Peyer's patch (tissue), 4 donors: Measurements from ENCODE around the gene PVALB. TPM values are rescaled to one million over a fixed set of nuclear protein-coding genes. Genes with fewer than 3 reads are reported as not detected.

ENCODE experiments used
- DNase-seq, 3 donors: peaks; one replicate each; pipeline ENCODE4 v3.0.0-alpha.2; 2017 to 2019
- H3K27ac ChIP-seq, 4 donors: fragments of 200-600 bp; sonication (generic); one replicate each; pipeline ENCODE4 v1.5.1; 2016 to 2019
- H3K27me3 ChIP-seq, 2 donors: fragments of 200-600 bp; sonication (generic); one replicate each; pipeline ENCODE4 v1.5.1; 2019
- H3K36me3 ChIP-seq, 3 donors: fragments of 200-600 bp; sonication (generic); one replicate each; pipeline ENCODE4 v1.5.1; 2016 to 2019
- H3K4me1 ChIP-seq, 4 donors: fragments of 200-600 bp; sonication (generic); one replicate each; pipeline ENCODE4 v1.5.1; 2016 to 2019
- H3K4me3 ChIP-seq, 4 donors: fragments of 200-600 bp; sonication (generic); 1 replicate in 3 of 4; 2 replicates in 1 of 4; pipeline ENCODE4 v1.5.1; 2016 to 2019; ENCODE audit warnings: mild to moderate bottlenecking in 1 of 4
- H3K9me3 ChIP-seq, 4 donors: fragments of 200-600 bp; sonication (generic); one replicate each; pipeline ENCODE4 v1.5.1; 2016 to 2019; ENCODE audit warnings: mild to moderate bottlenecking in 1 of 4
- POLR2A ChIP-seq, 2 donors: fragments of 450-650 bp; IDR thresholded peaks; one replicate each; pipeline ENCODE4 v1.5.1; 2017; ENCODE audit warnings: antibody characterized with exemption in 2 of 2, mild to moderate bottlenecking in 2 of 2, moderate library complexity in 2 of 2
- total RNA-seq, 4 donors: library from RNA; depleted of rRNA; stranded (reverse); fragments of >200 nt; gene quantifications; one replicate each; pipeline ENCODE4 v1.1.0, GENCODE V29; 2016
- TF ChIP-seq, protein P1 (sequence below), 6 experiments: fragments of 450-650 bp in 4 of 6; fragments of 200-600 bp in 2 of 6; sonication (generic) in 1 of 6; IDR thresholded peaks; one replicate each; pipeline ENCODE4 v1.5.1; 2017 to 2019; ENCODE audit warnings: antibody characterized with exemption in 6 of 6, mild to moderate bottlenecking in 3 of 6, moderate library complexity in 1 of 6

Gene PVALB
- total RNA-seq, 4 donors from 2014 or later: not detected

DNA sequence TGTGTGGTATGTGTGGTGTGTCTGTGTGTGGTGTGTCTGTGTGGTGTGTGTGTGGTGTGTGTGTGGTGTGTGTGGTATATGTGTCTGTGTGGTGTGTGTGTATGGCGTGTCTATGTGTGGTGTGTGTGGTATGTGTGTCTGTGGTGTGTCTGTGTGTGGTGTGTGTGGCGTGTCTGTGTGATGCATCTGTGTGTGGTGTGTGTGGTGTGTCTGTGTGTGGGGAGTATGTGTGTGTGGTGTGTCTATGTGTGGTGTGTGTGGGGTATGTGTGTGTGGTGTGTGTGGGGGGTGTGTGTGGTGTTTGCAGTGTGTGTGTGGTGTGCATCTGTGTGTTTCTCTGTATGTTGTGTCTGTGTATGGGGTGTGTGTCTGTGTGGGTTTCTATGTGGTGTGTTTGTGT, 7.8 kb upstream of the PVALB start:
- H3K27ac ChIP-seq: no peak overlapping the region
- TF ChIP-seq, protein P1, sequence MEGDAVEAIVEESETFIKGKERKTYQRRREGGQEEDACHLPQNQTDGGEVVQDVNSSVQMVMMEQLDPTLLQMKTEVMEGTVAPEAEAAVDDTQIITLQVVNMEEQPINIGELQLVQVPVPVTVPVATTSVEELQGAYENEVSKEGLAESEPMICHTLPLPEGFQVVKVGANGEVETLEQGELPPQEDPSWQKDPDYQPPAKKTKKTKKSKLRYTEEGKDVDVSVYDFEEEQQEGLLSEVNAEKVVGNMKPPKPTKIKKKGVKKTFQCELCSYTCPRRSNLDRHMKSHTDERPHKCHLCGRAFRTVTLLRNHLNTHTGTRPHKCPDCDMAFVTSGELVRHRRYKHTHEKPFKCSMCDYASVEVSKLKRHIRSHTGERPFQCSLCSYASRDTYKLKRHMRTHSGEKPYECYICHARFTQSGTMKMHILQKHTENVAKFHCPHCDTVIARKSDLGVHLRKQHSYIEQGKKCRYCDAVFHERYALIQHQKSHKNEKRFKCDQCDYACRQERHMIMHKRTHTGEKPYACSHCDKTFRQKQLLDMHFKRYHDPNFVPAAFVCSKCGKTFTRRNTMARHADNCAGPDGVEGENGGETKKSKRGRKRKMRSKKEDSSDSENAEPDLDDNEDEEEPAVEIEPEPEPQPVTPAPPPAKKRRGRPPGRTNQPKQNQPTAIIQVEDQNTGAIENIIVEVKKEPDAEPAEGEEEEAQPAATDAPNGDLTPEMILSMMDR (IDR thresholded peaks at IDR 0.05): no peak
- TF ChIP-seq POLR2A (IDR thresholded peaks at IDR 0.05): no peak
- H3K27me3 ChIP-seq: no peaks in the 10 kb centered on the region
- no peaks in the 10 kb centered on the region for H3K9me3 ChIP-seq
- no peak overlapping the region for H3K4me3 ChIP-seq
- no peaks in the 10 kb centered on the region for H3K4me1 ChIP-seq
- no peaks in the 10 kb centered on the region for H3K36me3 ChIP-seq
- no peak for DNase-seq

DNA sequence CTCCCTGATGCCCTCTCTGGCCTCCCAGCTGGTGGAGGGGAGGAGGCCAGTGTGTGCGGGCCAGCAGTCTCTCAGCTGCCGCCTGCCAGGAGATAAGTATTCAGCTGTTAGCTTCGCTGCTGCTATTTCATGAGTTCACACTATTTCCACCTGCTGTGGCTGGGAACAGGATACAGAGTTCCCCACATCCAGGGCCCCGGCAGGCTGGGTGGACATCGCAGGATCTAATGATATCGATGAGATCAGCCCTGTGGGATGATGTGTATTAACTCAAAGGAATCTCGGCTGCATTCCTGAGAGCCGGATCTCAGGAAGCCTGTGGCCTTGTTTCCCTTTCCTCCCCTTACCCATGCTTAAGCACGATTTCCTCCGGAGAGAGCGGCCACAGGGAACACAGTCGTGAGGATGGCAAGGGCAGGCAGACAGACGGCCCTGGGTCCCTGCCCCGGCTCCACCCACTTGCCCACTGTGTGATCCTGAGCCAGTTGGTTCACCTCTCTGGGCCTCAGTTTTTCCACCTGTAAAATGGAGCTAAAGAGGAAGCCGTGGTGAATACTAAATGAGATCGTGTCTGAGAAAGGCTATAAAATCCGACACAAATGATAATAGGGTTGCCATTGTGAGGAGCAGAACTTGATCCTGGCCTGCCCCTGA, 6.5 kb upstream of the PVALB start:
- Histone ChIP-seq H3K4me1 (no peaks in the 10 kb centered on the region), H3K9me3 (no peaks in the 10 kb centered on the region), H3K4me3 (no peak overlapping the region), H3K36me3 (no peaks in the 10 kb centered on the region), H3K27ac (no peak overlapping the region), H3K27me3 (peaks cover 0 to 7% of the 10 kb centered on the region in 2 donors)
- TF ChIP-seq POLR2A (IDR thresholded peaks at IDR 0.05): no peak
- TF ChIP-seq, protein P1 (IDR thresholded peaks at IDR 0.05): no peak
- DNase-seq: no peak

GRCh38 chr22:36822581-36822980, 5.7 kb upstream of the PVALB start:
- H3K36me3 ChIP-seq: no peaks in the 10 kb centered on the region
- H3K27ac ChIP-seq: no peak overlapping the region
- H3K9me3 ChIP-seq: no peaks in the 10 kb centered on the region
- H3K4me3 ChIP-seq: no peak overlapping the region
- no peak for DNase-seq
- TF ChIP-seq, protein P1 (IDR thresholded peaks at IDR 0.05): no peak
- no peak for TF ChIP-seq POLR2A (IDR thresholded peaks at IDR 0.05)
- H3K4me1 ChIP-seq: no peaks in the 10 kb centered on the region
- H3K27me3 ChIP-seq: peaks cover 0 to 14% of the 10 kb centered on the region in 2 donors

DNA sequence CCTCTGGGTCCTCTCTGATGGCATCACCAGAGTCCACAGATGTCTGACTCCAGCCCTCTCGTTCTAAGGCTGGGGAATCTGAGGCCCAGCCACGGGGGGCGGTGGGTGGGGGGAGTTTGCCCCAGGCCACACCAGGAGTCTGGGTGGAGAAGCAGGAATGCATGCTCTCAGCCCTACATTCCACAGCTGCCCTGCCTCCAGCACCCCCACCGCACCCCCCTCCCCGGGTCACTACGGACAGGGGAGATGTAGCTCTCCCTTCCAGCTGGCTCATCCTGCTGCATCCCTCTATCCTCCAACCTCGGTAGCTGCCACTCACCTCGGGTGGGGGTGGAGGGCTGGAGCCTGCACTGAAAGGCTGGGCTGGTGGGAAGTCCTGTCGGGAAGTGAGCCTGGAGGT, 2.3 kb upstream of the PVALB start:
- TF ChIP-seq, protein P1 (IDR thresholded peaks at IDR 0.05): no peak
- no peak for TF ChIP-seq POLR2A (IDR thresholded peaks at IDR 0.05)
- H3K4me3 ChIP-seq: no peak overlapping the region
- no peaks in the 10 kb centered on the region for H3K9me3 ChIP-seq
- H3K36me3 ChIP-seq: no peaks in the 10 kb centered on the region
- peaks cover 0 to 31% of the 10 kb centered on the region in 2 donors for H3K27me3 ChIP-seq
- DNase-seq: no peak
- no peak overlapping the region for H3K27ac ChIP-seq
- peaks cover 0 to 14% (median 2%) of the 10 kb centered on the region in 4 donors for H3K4me1 ChIP-seq

DNA sequence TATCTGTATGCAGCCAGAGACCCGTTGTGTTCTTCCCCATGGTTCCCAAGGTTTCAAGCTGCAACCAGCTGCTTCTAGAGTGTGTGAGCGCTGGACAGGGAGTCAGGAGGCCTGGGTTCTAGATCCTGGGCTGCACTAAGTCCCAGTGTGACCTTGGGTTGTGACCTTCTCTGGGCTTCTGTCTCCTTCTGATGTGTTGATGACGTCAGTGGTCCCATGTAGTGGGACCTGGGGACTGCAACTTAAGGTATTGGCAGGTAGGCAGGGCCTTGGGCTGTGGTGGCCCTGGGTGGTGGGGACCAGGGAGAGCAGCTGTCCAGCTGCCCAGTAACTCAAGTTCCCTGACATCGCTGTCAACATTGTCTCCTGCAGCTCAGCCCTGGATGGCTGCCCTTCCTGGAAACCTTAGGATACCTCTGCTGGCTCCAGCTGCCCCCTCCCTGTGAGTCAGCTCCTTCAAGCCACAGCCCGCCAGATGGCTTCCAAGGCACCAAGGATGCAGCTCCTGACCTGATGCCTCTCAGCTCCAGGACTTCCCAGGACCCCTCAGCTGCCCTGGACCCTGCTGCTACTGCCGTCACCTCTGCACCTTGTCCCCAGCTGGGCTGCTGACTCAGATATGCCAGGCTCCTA, 1.3 kb upstream of the PVALB start:
- DNase-seq: no peak
- no peak overlapping the region for H3K4me3 ChIP-seq
- H3K4me1 ChIP-seq: peaks cover 0 to 14% (median 2%) of the 10 kb centered on the region in 4 donors
- H3K9me3 ChIP-seq: no peaks in the 10 kb centered on the region
- TF ChIP-seq, protein P1 (IDR thresholded peaks at IDR 0.05): no peak
- no peak for TF ChIP-seq POLR2A (IDR thresholded peaks at IDR 0.05)
- H3K27me3 ChIP-seq: peaks cover 0 to 31% of the 10 kb centered on the region in 2 donors
- no peak overlapping the region for H3K27ac ChIP-seq
- H3K36me3 ChIP-seq: no peaks in the 10 kb centered on the region
